Kidney (tissue), 14 donors: ENCODE results near the gene SIVA1. TPM values are rescaled to one million over a fixed set of nuclear protein-coding genes. Genes with fewer than 3 reads are reported as not detected.

ENCODE experiments used
- DNase-seq, 5 donors: peaks; one replicate each; pipeline ENCODE4 v3.0.0-alpha.2; 2013 to 2020
- FAIRE-seq: peaks from 2 replicates; lab custom pipeline; 2012; peaks lifted over from hg19 to GRCh38; lab: Jason Lieb, UNC
- H3K27ac ChIP-seq, 2 donors: one replicate each; pipeline ENCODE4 v1.7.0; 2013; ENCODE audit warnings: low read depth in 2 of 2, low read length in 2 of 2, inconsistent platforms in 1 of 2
- H3K27me3 ChIP-seq: one replicate; pipeline ENCODE4 v1.7.1; 2013; ENCODE audit warnings: low read length, inconsistent platforms; ENCODE audit not compliant: control insufficient read depth, insufficient read depth
- H3K36me3 ChIP-seq, 3 donors: one replicate each; pipeline versions ENCODE4 v1.7.0 to v1.7.1; 2013; ENCODE audit warnings: low read length in 3 of 3, control low read depth in 1 of 3, inconsistent platforms in 1 of 3; ENCODE audit not compliant: insufficient read depth in 3 of 3, control insufficient read depth in 2 of 3
- H3K4me1 ChIP-seq, 3 donors: one replicate each; pipeline versions ENCODE4 v1.7.0 to v1.7.1; 2013; ENCODE audit warnings: low read length in 3 of 3, inconsistent platforms in 1 of 3, low read depth in 1 of 3; ENCODE audit not compliant: control insufficient read depth in 2 of 3, insufficient read depth in 2 of 3
- H3K4me3 ChIP-seq, 3 donors: one replicate each; pipeline versions ENCODE4 v1.7.0 to v1.8.1; 2013; ENCODE audit warnings: low read length in 3 of 3, control low read depth in 1 of 3, inconsistent platforms in 1 of 3
- H3K9ac ChIP-seq, 3 donors: one replicate each; pipeline versions ENCODE4 v1.7.0 to v1.7.1; 2013; ENCODE audit warnings: low read length in 3 of 3, control low read depth in 1 of 3, inconsistent platforms in 1 of 3
- H3K9me3 ChIP-seq, 3 donors: one replicate each; pipeline versions ENCODE4 v1.7.0 to v1.7.1; 2013; ENCODE audit warnings: low read length in 3 of 3, control low read depth in 1 of 3, inconsistent platforms in 1 of 3; ENCODE audit not compliant: control insufficient read depth in 2 of 3, insufficient read depth in 1 of 3
- intact Hi-C: fragments of 100-400 bp; cut with DNase I; formaldehyde crosslinking; loops from one replicate; pipeline ENCODE4 v1.11.1; 2022
- polyA plus RNA-seq: library from polyadenylated mRNA; stranded (reverse); fragments of 350-450 nt; fragmentation: Illumina TruSeq; extraction: RNeasy Lipid Tissue Mini Kit (QIAGEN cat#74804); gene quantifications from one replicate; pipeline ENCODE4 v1.2.3, GENCODE V29; 2014; ENCODE audit warnings: low read depth, low replicate concordance; ENCODE audit not compliant: insufficient read depth
- total RNA-seq: library from RNA; stranded (reverse); fragmentation: NEBNext Ultra II Directional; extraction: Animal tissue kit (Norgen Biotek cat#: 25700); gene quantifications from one replicate; pipeline ENCODE4 v1.2.1, GENCODE V29; 2021
- TF ChIP-seq, protein P1 (sequence below): IDR thresholded peaks from 3 replicates; pipeline ENCODE4 v1.5.1; 2012; ENCODE audit warnings: mild to moderate bottlenecking, moderate library complexity, borderline replicate concordance; ENCODE audit not compliant: insufficient read depth; ENCODE audit errors: extremely low read depth
- donor health status: control.
- donor health status: control.
- donor health status: control.
- donor health status: control.
- donor health status: control.
- donor health status: DM: yes; HTN: yes; CAD: no.
- donor health status: Normal renal cell carcinoma (clear cell type).

SIVA1 gene
- total and polyA plus RNA-seq, 2 donors from 2014 or later: 65.7 to 124 TPM

DNA sequence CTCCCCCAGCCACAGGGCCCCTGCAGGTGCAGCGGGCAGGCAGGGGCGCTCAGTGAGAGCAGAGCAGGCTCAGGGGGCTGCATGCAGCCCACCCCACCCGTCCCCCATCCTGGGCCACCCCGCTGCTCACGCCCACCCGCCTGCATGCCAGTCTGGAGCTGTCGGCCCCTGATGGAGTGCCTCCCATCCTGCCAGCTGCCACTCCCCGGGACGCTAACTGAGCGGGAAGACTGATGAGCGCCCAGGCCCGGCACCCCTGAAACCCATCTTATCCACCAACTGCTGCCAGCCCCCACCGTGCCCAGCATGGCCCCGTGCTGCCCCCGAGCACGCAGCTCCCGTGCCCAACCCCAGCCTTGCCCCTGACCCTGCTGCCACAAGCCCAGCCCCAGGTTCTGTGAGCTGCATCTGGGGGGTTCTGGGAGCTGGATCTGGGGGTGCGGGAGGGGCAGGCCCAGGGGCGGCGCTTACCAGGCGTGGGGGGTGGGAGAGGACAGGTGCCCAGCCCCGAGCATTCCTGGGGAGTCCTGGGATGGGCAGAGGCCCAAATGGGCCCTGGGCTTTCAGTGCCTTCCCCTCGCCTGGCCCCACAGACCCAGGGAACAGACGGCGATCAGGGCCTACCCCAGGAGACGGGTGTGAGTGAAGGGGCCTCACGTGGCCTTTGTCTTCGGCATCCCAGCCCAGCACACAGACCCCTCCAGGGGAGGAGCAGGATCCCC lies 29.3 kb downstream of the SIVA1 start:
- Histone ChIP-seq H3K4me3 (no peak overlapping the region), H3K9ac (no peak overlapping the region), H3K27ac (no peak overlapping the region), H3K36me3 (peaks cover 0 to 2% (median 0%) of the 10 kb centered on the region in 3 donors), H3K4me1 (no peaks in the 10 kb centered on the region), H3K9me3 (no peaks in the 10 kb centered on the region), H3K27me3 (no peaks in the 10 kb centered on the region)
- intact Hi-C loops: no loop called here
- no peak for FAIRE-seq
- DNase-seq: no peak
- TF ChIP-seq, protein P1, sequence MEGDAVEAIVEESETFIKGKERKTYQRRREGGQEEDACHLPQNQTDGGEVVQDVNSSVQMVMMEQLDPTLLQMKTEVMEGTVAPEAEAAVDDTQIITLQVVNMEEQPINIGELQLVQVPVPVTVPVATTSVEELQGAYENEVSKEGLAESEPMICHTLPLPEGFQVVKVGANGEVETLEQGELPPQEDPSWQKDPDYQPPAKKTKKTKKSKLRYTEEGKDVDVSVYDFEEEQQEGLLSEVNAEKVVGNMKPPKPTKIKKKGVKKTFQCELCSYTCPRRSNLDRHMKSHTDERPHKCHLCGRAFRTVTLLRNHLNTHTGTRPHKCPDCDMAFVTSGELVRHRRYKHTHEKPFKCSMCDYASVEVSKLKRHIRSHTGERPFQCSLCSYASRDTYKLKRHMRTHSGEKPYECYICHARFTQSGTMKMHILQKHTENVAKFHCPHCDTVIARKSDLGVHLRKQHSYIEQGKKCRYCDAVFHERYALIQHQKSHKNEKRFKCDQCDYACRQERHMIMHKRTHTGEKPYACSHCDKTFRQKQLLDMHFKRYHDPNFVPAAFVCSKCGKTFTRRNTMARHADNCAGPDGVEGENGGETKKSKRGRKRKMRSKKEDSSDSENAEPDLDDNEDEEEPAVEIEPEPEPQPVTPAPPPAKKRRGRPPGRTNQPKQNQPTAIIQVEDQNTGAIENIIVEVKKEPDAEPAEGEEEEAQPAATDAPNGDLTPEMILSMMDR: no peak

DNA sequence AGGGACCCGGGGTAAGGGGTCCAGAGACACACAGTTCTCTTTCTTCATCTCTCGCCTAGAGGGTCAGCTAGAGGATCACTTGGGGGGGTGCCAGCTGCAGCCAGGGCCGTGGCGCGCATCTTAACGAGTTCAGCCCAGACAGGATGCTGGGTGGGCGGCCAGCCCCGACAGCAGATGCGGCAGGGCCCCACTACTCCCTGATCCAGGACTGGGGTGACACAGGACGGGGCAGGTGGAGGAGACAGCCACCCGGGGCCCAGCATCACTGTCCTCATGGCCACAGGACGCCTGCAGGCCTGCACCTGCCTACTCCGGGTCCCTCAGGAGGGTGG lies 29.8 kb downstream of the SIVA1 start:
- TF ChIP-seq, protein P1: no peak

DNA sequence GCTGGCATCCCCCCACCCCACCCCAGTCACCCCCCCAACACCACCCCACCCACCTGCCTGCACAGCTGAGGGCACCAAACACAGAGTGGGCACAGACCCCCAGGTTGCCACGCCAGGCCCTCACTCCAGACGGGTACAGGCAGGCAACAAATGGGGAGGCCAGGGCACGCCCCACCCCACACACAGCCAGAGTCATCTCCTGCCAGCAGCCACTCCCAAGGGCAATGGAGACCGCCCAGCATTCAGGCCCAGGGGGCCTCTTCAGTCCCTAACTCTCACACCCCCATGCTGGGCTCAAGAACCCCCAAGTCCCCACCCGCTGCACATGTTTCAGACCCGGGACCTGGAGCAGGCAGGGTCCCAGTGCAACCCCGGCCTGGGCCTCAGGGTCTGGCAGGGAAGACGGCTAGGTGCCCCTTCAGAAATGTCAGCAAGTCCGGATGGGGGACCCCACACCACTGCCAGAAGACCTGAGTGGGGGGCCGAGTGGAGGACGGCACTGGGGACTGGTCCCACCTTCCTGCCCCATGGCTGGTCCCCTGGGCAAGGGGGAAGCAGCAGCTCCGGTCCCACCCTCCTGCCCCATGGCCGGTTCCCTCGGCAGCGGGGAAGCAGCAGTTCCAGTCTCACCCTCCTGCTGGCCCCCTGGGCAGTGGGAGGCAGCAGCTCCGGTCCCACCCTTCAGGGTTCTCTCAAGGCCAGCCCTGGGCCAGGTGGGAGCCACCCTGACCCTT lies 30.7 kb downstream of the SIVA1 start:
- FAIRE-seq (no peak), DNase-seq (no peak)
- intact Hi-C loops: no loop called here
- Histone ChIP-seq H3K4me1 (no peaks in the 10 kb centered on the region), H3K27me3 (no peaks in the 10 kb centered on the region), H3K27ac (no peak overlapping the region), H3K9me3 (no peaks in the 10 kb centered on the region), H3K4me3 (no peak overlapping the region), H3K36me3 (peaks cover 0 to 2% (median 0%) of the 10 kb centered on the region in 3 donors), H3K9ac (no peak overlapping the region)
- TF ChIP-seq, protein P1: no peak

More for the DNA sequence above, 29.8 kb downstream of the SIVA1 start:
- Histone ChIP-seq H3K36me3 (peaks cover 0 to 2% (median 0%) of the 10 kb centered on the region in 3 donors), H3K4me1 (no peaks in the 10 kb centered on the region), H3K9ac (no peak overlapping the region), H3K27me3 (no peaks in the 10 kb centered on the region), H3K4me3 (no peak overlapping the region), H3K9me3 (no peaks in the 10 kb centered on the region), H3K27ac (no peak overlapping the region)
- intact Hi-C loops: no loop called here
- no peak for DNase-seq
- no peak for FAIRE-seq
